GM23248 (cell line): ENCODE data around the gene CLPTM1L. TPM values are rescaled to one million over a fixed set of nuclear protein-coding genes. Genes with fewer than 3 reads are reported as not detected.
"Not testable (repeated sequence)": the region's sequence is repeated elsewhere in the genome, so short reads cannot be mapped to it uniquely, and the experiment has no call there.

ENCODE experiments used
- DNase-seq: peaks from one replicate; pipeline ENCODE4 v3.0.0-alpha.2; 2015
- H2AFZ ChIP-seq: fragments of 200-600 bp; sonication (generic); 2 replicates; pipeline ENCODE4 v1.6.1; 2016; ENCODE audit warnings: antibody characterized with exemption
- H3F3A ChIP-seq: fragments of 200-600 bp; sonication (generic); 2 replicates; pipeline ENCODE4 v1.6.1; 2016; ENCODE audit warnings: mild to moderate bottlenecking, antibody characterized with exemption, mixed run types; ENCODE audit not compliant: insufficient read depth
- H3K27ac ChIP-seq: fragments of 200-600 bp; sonication (generic); 2 replicates; pipeline ENCODE4 v1.5.1; 2016; ENCODE audit warnings: mild to moderate bottlenecking
- H3K27me3 ChIP-seq: fragments of 200-600 bp; sonication (generic); replicated peaks from 2 replicates; pipeline ENCODE4 v1.6.1; 2016; ENCODE audit warnings: mild to moderate bottlenecking; ENCODE audit not compliant: insufficient read depth
- H3K36me3 ChIP-seq: fragments of 200-600 bp; sonication (generic); 2 replicates; pipeline ENCODE4 v1.6.1; 2016; ENCODE audit warnings: low read depth, mild to moderate bottlenecking
- H3K4me1 ChIP-seq: fragments of 200-600 bp; sonication (generic); 2 replicates; pipeline ENCODE4 v1.6.1; 2016; ENCODE audit warnings: mild to moderate bottlenecking; ENCODE audit not compliant: insufficient read depth
- H3K4me2 ChIP-seq: fragments of 200-600 bp; sonication (generic); one replicate; pipeline ENCODE4 v1.6.1; 2016; ENCODE audit warnings: mild to moderate bottlenecking; ENCODE audit not compliant: unreplicated experiment
- H3K4me3 ChIP-seq: fragments of 200-600 bp; sonication (generic); 2 replicates; pipeline ENCODE4 v1.5.1; 2016; ENCODE audit warnings: mild to moderate bottlenecking
- H3K79me2 ChIP-seq: fragments of 200-600 bp; sonication (generic); 2 replicates; pipeline ENCODE4 v1.6.1; 2016; ENCODE audit warnings: mild to moderate bottlenecking; ENCODE audit not compliant: insufficient read depth
- H3K9ac ChIP-seq: fragments of 200-600 bp; sonication (generic); 2 replicates; pipeline ENCODE4 v1.6.1; 2016; ENCODE audit warnings: mild to moderate bottlenecking
- H3K9me2 ChIP-seq: fragments of 200-600 bp; sonication (generic); 2 replicates; pipeline ENCODE4 v1.6.1; 2016; ENCODE audit warnings: mixed run types, mild to moderate bottlenecking, moderate library complexity; ENCODE audit not compliant: insufficient read depth
- H3K9me3 ChIP-seq: fragments of 200-600 bp; sonication (generic); one replicate; pipeline ENCODE4 v1.6.1; 2017; ENCODE audit warnings: low read depth
- H4K20me1 ChIP-seq: fragments of 200-600 bp; sonication (generic); 2 replicates; pipeline ENCODE4 v1.6.0; 2016; ENCODE audit not compliant: insufficient read depth
- EZH2 ChIP-seq: fragments of 200-600 bp; sonication (generic); IDR thresholded peaks from 2 replicates; pipeline ENCODE4 v1.6.1; 2018; ENCODE audit warnings: antibody characterized with exemption, mild to moderate bottlenecking; ENCODE audit not compliant: insufficient read depth, poor library complexity, severe bottlenecking
- EZH2phosphoT487 ChIP-seq: fragments of 200-600 bp; sonication (generic); IDR thresholded peaks from 2 replicates; pipeline ENCODE4 v1.6.1; 2018; ENCODE audit warnings: antibody characterized with exemption, moderate library complexity, mild to moderate bottlenecking, low read depth; ENCODE audit not compliant: insufficient read depth
- WGBS, 2 experiments: methylation state at CpG; one replicate each; pipeline ENCODE4 v1.1.6; 2015 to 2017; ENCODE audit warnings: low lambda C conversion rate in 2 of 2, low coverage in 1 of 2; ENCODE audit errors: missing lambda C conversion rate in 2 of 2; 5-methylcytosine and 5-hydroxymethylcytosine counted together
- in situ Hi-C: fragments of 300-500 bp; cut with MboI; formaldehyde crosslinking; loops from 2 replicates; pipeline ENCODE4 v1.15.0; 2020
- polyA plus RNA-seq: library from polyadenylated mRNA; unstranded; fragments of >200 nt; fragmentation: Nextera tagmentation; extraction: Ambion mirVana; gene quantifications from 2 replicates; pipeline ENCODE4 v1.2.1, GENCODE V29; 2016
- total RNA-seq: library from RNA; depleted of rRNA; stranded (reverse); fragments of >200 nt; shearing (Covaris generic); gene quantifications from 2 replicates; pipeline ENCODE4 v1.2.3, GENCODE V29; 2014

Gene CLPTM1L
- total and polyA plus RNA-seq, 2 experiments from 2014 or later: 25.6 to 135 TPM

DNA sequence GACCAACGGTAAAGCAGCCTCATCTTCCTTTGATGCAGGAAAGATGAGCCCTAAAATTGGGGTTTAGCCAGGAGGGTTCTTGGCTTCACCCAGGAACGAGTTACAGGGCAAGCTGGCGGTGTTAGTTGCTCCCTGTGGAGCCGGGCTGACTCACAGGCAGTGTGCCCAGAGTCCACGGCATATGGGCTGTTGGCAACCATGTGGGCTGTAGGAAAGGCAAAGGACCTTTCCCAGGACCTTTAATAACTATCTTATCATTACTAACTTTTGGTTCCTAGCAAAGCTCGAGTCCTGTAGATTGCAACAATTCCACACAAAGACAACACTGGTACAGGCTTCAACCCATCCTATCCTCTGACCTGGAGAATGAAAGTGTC lies 29.8 kb upstream of the CLPTM1L start:
- Histone ChIP-seq H3K9me3 (no peaks in the 10 kb centered on the region), H3K9me2 (no peaks in the 10 kb centered on the region), H3K27ac (no peak overlapping the region), H3K4me2 (no peak overlapping the region), H3K4me1 (no peaks in the 10 kb centered on the region), H3F3A (no peaks in the 10 kb centered on the region), H3K79me2 (no peaks in the 10 kb centered on the region), H2AFZ (no peak overlapping the region), H3K4me3 (no peak overlapping the region), H3K9ac (no peak overlapping the region), H4K20me1 (no peaks in the 10 kb centered on the region), H3K36me3 (no peaks in the 10 kb centered on the region), H3K27me3 (peaks cover 9% of the 10 kb centered on the region)
- in situ Hi-C loops: no loop called here
- WGBS, 2 experiments: 14% methylated on average over 6 of the region's 6 CpGs
- DNase-seq: peak; percentile 82
- TF ChIP-seq EZH2phosphoT487 (no peak), EZH2 (no peak)

DNA sequence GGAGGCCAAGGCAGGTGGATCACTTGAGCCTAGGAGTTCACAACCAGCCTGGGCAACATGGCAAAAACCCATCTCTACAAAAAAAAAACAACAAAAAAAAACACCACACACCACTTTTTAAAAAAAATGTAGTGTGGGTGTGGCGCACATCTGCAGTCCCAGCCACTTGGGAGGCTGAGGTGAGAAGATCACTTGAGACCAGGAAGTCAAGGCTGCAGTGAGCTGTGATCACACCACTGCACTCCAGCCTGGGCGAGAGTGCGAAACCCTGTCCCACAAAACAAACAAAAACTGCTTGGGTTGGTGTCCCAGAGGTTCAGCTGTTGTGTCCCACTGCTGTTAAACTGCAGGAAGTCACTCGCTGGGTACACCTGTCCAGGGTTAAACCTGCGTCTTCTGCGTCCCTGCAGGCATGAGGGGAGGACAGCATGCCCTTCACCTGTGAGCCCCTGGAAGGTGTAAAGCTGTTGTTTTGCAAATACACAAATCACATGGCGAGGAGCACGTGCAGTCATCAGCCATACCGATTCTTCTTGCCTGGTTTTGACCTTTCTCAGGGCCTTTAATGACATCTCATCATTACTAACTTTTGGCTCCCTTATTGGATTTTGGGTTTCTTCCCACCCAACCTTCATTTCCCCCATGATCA lies 29.3 kb upstream of the CLPTM1L start:
- H2AFZ ChIP-seq: no peak overlapping the region
- no peaks in the 10 kb centered on the region for H3K4me1 ChIP-seq
- no peaks in the 10 kb centered on the region for H3K9me3 ChIP-seq
- H3F3A ChIP-seq: no peaks in the 10 kb centered on the region
- peaks cover 7% of the 10 kb centered on the region for H3K27me3 ChIP-seq
- in situ Hi-C loops: no loop called here
- H3K4me3 ChIP-seq: no peak overlapping the region
- no peaks in the 10 kb centered on the region for H3K79me2 ChIP-seq
- TF ChIP-seq EZH2: no peak
- no peak for TF ChIP-seq EZH2phosphoT487
- H3K9ac ChIP-seq: no peak overlapping the region
- H3K27ac ChIP-seq: no peak overlapping the region
- no peaks in the 10 kb centered on the region for H4K20me1 ChIP-seq
- no peaks in the 10 kb centered on the region for H3K9me2 ChIP-seq
- DNase-seq: no peak
- no peaks in the 10 kb centered on the region for H3K36me3 ChIP-seq
- H3K4me2 ChIP-seq: no peak overlapping the region
- WGBS, 2 experiments: 57 to 61% methylated on average over 9 of the region's 9 CpGs

DNA sequence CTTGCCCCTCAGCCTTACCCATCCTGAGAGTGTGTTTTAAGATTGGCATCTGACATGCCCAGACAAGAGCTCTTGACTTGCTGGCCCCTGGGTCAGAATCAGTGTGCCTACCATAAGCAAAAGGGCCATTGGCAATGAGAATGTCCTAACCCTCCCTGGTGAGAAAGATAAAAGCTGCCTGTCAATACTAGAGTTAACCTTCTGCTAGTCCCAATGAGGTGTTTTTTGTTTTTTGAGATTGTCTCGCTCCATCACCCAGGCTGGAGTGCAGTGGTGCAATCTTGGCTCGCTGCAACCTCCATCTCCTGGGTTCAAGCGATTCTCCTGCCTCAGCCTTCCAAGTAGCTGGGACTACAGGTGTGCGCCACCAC lies 27.1 kb upstream of the CLPTM1L start:
- H3K27me3 ChIP-seq, H3K27ac ChIP-seq, H3K4me1 ChIP-seq, H4K20me1 ChIP-seq, H3K9ac ChIP-seq, H3K9me3 ChIP-seq, DNase-seq, H3K79me2 ChIP-seq, H3F3A ChIP-seq, H3K36me3 ChIP-seq, H3K9me2 ChIP-seq, H3K4me2 ChIP-seq, H3K4me3 ChIP-seq, H2AFZ ChIP-seq, in situ Hi-C loops: not testable (repeated sequence)
- 57 to 61% methylated on average over 4 of the region's 4 CpGs for WGBS, 2 experiments

DNA sequence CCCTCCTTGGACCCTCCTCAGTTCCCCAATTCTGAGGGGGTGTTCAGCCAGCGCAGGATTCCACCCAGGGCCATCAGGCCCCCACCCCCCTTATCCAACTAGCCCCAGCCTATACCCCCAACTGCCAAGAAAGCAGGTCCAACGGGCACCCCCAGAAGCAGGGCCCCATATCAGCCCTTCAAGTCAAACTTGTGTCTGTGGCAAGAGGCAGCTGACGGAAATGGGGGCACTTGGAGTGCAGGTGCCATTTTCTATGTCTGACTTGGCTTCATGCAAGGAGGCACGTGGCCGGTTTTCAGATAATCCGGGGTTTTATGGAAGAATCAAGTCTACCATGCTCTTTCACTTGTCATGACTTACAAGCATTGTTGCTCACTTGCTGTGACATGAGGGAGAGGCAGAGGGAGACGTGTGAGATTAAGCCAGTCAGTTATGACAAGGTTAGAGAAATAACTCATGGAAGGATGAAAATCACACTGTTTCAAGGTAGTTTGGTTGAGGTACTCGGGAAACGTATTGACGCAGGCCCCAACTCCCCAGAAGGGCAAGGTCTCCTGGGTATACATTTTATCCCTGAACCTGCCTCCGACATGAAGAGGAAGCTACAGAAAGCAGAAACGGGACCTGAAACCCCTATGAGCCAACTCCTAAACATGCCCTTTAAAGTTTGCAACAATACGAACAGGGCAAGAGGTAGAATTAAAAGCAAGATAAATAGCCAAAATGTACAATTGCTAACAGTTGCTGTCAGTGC lies 26.5 kb upstream of the CLPTM1L start:
- Histone ChIP-seq H3F3A (no peaks in the 10 kb centered on the region), H4K20me1 (no peaks in the 10 kb centered on the region), H2AFZ (no peak overlapping the region), H3K36me3 (no peaks in the 10 kb centered on the region), H3K79me2 (no peaks in the 10 kb centered on the region), H3K27me3 (peaks cover 9% of the 10 kb centered on the region), H3K27ac (no peak overlapping the region), H3K9ac (no peak overlapping the region), H3K9me3 (no peaks in the 10 kb centered on the region), H3K4me2 (no peak overlapping the region), H3K4me3 (no peak overlapping the region), H3K4me1 (no peaks in the 10 kb centered on the region), H3K9me2 (no peaks in the 10 kb centered on the region)
- in situ Hi-C loops: no loop called here
- TF ChIP-seq EZH2: no peak
- 52 to 54% methylated on average over 12 to 13 of the region's 13 CpGs for WGBS, 2 experiments
- no peak for DNase-seq

GRCh38 chr5:1370006-1370405 lies 25.1 kb upstream of the CLPTM1L start:
- Histone ChIP-seq H3K4me2 (no peak overlapping the region), H4K20me1 (no peaks in the 10 kb centered on the region), H3K4me1 (no peaks in the 10 kb centered on the region), H3F3A (no peaks in the 10 kb centered on the region), H3K27me3 (peaks cover 17% of the 10 kb centered on the region), H3K9me2 (no peaks in the 10 kb centered on the region), H3K27ac (no peak overlapping the region), H3K79me2 (no peaks in the 10 kb centered on the region), H3K9ac (no peak overlapping the region), H2AFZ (no peak overlapping the region), H3K4me3 (no peak overlapping the region), H3K36me3 (no peaks in the 10 kb centered on the region), H3K9me3 (no peaks in the 10 kb centered on the region)
- in situ Hi-C loops: no loop called here
- TF ChIP-seq EZH2phosphoT487 (no peak), EZH2 (no peak)
- WGBS, 2 experiments: 42 to 53% methylated on average over 7 of the region's 7 CpGs
- DNase-seq: no peak
